NCI-H1048 (cell line): ENCODE results near the gene RNASE8.
"Not testable (repeated sequence)": the region's sequence is repeated elsewhere in the genome, so short reads cannot be mapped to it uniquely, and the experiment has no call there.

Experiments
- DNase-seq: peaks from one replicate; lab custom pipeline; 2025; lab: John Stamatoyannopoulos, UW

RNASE8 gene

GRCh38 chr14:21030531-21030930 is 27.1 kb upstream of the RNASE8 start:
- DNase-seq, result no peak

DNA sequence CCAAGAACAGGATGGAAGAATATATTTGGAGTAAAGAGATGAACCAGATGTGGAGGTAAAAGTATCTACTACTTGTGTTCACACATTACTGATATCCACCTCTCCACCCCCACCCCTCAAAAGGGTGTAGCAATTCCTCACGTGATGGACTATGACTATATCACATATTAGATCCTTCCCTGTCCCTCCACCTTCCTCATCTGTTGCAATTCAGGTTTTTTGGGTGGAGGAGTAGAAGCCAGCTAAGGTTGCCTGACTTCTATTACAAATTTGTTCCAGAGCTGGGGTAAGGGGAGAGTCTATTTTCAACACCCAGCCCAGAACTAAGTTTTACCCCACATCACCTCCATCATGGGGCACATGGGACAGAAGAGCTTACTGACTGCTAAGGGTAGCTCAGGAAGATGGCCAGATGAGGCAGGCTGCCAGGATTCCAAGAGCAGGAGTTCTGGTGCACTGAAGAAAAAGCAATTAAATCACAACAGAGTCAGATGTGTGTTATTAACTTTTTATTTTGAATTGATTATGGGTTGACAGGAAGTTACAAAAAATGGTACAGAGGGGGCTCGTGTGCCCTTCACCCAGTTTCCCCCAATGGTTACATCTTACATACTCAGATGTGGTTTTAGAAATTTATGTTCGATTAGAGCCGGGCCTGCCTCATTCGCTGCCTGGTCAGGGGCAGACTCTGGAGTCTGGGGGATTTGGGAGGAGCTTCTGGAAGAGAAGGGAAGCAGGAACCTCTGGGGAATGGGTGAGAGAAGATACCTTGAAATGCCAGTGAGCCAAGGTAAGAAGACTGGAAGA is 25.1 kb upstream of the RNASE8 start:
- no peak for DNase-seq

- DNase-seq, result no peak
Measured at GRCh38 chr14:21033133-21033698, 24.4 kb upstream of the RNASE8 start.

- DNase-seq, result no peak
Measured at GRCh38 chr14:21034707-21035106, 22.9 kb upstream of the RNASE8 start, which contains the start of gene RNASE13. Gene RNASE13 (minus strand): TSS chr14:21034807. CDS start chr14:21034288, 519 bp downstream.

DNA sequence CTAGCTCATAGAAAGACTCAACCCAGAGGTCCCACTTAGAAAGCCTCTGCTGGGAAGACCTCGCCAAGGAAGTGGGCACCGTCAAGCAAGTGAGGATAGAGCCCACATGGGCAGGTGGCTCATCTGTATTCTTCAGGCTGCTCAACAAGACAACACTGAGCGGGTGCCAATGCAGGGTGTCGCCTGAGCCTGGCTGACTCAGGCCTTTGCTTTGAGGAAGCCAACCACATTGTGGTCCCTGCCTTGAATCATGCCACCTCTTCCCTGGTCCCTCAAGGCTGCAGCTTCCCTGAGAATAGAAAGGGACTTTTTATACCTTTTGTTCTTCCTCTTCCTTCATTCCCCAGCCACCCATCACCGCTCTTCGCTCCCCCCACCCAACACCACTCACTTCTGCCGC is 20.9 kb upstream of the RNASE8 start:
- no peak for DNase-seq

- DNase-seq, result no peak
Measured at GRCh38 chr14:21037156-21037555, 20.5 kb upstream of the RNASE8 start.

GRCh38 chr14:21038441-21039422 is 18.9 kb upstream of the RNASE8 start:
- DNase-seq, result no peak

DNA sequence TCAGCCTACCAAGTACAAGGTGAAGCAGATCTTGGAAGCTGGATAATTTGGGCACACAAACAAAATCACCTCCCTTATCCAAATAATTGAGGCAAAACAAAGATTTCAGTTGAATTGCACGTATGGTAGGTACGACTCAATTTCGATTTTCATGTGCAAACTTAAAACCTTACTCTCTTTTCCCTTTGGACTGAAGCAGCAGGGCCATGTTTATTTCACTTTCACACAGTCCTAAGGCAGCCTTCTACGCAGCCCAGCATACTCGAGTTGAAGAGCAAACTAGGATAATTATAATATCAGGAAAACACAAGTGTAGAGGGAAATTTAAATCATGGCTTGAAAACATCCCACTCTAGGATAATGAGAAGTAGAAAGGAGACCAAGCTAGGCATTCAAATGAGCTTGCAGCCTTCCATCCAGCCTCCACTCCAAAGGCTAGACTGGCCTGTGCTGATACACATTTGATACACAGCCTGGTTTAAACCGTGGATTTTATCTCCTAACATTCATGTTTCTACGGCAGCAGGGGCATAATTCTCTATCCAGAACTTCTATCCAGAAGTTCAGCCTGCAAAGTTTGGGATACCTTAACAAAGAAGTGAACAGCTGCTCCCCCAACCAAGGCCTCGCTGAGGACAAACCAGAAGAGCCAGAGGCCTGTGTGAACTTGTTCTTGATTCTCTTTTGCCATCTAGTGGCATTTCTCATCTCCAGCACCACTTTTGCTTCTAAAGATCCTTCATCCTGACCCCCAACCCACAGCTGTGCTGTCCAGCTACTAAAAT is 17.8 kb upstream of the RNASE8 start:
- no peak for DNase-seq

DNA sequence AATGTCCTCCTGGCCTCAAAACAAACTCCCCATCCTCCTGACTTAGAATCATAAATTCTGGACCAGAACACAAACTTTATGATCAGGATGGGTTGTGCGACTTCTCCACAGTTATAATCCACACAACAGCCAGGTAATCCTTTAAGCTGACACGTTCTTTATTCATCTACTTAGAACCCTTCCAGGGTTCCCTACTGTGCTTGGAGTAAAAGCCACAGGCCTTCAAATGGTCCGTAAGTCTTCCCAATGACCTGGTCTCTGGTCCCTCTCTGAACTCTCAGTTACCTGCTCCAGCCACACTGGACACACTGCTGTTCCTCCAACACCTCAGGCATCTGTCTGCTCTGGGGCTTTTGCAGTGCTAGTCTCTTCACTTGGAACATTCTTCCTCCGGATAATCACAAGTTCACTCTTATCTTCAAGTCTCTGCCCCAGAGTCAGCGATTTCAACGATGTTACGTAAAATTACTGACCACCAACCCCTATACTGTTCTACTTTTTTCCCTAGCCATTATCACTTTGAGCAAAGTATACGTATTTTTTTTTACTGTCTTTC is 17.2 kb upstream of the RNASE8 start:
- DNase-seq, result no peak

DNA sequence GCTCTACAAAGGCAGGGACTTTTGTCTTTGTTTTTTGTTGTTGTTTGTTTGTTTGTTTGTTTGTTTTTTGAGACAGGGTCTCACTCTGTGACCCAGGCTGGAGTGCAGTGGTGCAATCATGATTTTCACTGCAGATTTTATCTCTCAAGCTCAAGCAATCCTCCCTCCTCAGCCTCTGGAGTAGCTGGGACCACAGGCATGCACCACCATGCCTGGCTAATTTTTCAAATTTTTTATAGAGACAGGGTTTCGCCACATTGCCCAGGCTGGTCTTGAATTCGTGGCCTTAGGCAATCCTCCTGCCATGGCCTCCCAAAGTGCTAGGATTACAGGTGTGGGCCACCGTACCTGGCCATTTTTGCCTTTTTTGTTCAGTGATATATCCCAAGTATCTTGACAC is 16.7 kb upstream of the RNASE8 start:
- DNase-seq, result not testable (repeated sequence)

DNA sequence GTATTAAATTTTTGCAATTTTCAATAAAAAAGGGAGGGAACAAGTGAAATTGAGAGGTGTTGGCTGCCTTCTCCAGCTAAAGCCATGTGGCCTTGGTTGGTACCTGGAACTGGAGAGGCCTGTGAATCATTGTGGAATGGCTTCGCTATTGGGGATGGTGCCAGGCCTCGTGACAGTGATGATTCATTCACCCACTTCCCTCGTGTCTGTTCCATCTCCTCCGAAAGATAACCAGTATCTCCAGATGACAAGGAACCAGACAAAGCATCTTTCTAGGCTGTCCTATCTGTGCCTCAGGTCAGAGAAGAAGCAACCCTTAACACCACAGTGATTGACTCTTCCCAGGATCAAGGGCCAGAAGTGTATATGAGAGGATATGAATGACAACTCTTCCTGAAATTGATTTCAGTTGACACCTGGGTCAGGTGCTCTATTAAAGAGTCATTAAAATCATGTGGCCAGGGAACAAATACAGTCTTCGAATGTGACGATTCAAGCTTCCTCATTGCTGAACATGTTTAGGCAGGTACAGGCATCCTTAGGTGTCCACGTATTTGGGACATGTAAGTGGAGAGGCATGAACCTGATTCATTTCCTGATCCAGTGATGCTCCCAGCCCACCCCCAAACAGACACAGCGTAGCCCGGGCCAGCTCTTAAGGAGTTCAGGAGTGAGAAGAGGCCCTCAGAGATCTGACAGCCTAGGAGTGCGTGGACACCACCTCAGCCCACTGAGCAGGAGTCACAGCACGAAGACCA is 15.8 kb upstream of the RNASE8 start, which contains the start of gene RNASE7:
Gene RNASE7 (plus strand): TSS at position 687 of the 758 bp plus-strand sequence. CDS start 631 bp downstream, outside the sequence.
- no peak for DNase-seq

- no peak for DNase-seq
Measured at GRCh38 chr14:21042918-21043317, 14.7 kb upstream of the RNASE8 start.

DNA sequence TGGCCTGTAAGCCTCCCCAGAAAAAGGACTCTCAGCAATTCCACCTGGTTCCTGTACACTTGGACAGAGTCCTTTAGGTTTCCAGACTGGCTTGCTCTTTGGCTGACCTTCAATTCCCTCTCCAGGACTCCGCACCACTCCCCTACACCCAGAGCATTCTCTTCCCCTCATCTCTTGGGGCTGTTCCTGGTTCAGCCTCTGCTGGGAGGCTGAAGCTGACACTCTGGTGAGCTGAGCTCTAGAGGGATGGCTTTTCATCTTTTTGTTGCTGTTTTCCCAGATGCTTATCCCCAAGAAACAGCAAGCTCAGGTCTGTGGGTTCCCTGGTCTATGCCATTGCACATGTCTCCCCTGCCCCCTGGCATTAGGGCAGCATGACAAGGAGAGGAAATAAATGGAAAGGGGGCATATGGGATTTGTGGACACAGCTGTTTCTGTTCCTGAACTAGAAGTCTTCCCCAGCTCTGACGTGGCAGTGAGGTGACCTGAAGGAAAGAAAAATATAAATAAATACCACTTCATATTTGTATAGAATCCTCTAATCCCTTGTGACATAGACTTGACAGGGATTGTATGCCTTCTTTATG is 14.1 kb upstream of the RNASE8 start:
- no peak for DNase-seq

DNA sequence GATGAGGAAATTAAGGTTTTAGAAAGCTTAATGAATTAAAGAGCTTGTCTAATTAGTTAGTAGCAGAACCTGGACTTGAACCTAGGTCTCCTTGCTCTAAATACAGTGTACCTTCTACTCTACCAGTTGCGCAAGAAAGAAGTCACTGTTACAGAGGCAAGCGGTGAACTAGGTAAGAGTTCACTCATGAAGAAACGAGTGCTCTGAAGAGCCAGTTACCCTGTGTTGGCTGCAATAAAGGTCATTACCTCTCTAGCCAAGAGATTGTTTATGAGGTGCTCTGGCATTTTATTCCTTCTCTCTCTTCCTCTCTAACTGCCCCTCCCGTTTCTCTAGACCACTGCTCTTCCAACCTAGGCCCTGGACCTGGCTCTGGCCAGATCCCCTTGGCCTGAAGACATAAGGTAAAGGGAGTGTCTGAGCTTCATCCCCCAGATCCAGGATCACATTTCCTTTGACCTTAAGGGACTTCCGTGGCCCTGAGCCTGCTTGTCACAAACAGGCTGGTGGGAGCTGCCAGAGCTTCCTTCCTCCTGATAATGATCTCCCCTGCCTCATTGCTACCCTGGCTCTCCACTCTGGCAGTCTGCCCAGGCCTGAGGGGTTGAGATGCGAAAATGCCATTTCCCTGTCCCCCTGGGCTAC is 13.5 kb upstream of the RNASE8 start:
- no peak for DNase-seq

GRCh38 chr14:21047378-21047781 is 10.2 kb upstream of the RNASE8 start:
- DNase-seq, result no peak

DNA sequence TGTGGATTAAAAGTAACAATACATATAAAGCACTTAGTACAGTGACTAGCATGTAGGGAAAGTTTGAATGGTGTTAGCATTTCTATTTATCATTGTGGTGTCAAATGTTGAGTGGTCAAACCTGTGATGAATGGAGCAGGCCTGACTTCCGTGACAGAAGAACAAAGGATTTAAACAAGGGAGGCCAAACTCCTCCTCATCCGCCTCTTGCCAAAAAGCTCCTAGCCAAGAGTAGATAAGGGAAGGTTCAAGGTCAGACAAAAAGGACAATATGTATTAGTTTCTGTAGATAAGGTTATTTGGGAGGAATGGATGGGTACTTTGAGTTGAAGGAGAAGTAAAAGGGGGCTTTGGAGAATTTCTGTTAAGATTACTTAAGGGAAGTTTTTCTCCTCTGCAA is 9.0 kb upstream of the RNASE8 start:
- DNase-seq, result no peak

- no peak for DNase-seq
Measured at GRCh38 chr14:21049271-21049673, 8.3 kb upstream of the RNASE8 start.

GRCh38 chr14:21050597-21050996 is 7.0 kb upstream of the RNASE8 start:
- no peak for DNase-seq
